Measurements from ENCODE around the gene CD55. TPM values are rescaled to one million over a fixed set of nuclear protein-coding genes. Genes with fewer than 3 reads are reported as not detected.

Gene CD55
- total RNA-seq, 1 donor, result 9.0 TPM

DNA sequence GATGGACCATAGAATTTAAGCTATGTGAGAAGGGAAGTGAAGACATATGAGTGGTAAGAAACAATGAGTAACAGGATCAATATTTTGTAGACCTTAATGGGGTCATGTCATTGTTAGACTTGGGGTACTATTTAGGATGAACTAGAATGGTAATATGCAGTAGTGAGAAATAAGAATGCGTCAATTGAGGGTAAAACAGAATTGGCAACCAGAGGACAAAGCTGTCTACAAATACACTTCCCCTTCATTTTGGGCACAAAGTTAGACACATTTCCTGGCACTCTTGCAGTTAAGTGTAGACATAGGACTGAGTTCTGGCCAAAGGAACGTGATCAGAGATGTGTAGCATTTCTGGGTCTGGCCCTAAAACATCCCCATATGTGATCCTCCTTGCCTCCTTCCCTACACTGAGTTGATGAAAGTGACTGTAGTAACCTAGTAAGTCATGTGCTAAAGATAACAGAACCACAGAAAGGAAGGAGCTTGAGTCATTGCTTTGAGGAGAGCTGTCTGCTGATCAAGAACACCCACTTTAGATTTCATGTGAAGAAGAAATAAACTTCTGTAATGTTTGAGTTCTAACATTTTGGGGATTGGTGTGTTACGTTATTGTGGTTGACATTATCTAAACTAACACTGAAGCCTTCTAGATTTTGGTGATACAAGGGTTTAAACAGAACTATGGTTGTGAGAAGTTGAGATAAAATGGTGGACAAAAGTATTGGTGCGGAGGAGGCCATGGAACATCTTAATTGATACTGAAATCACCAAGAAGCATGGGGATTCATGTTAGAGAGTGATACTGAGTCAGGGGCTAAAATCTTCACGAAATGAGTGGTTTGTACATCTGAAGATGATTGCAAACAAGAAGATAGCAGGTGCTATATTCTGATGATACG, 41.7 kb downstream of the CD55 start:
- Histone ChIP-seq H3K4me1 (ENCODE audit: insufficient read depth, low read length) (peaks cover 3% of the 10 kb centered on the region), H3K27ac (ENCODE audit: low read depth, low read length) (no peak overlapping the region), H2AFZ (ENCODE audit: low read length) (no peak overlapping the region), H3K4me2 (ENCODE audit: insufficient read depth, low read length) (no peak overlapping the region), H3K27me3 (ENCODE audit: insufficient read depth, low read length) (no peaks in the 10 kb centered on the region), H3K79me2 (ENCODE audit: insufficient read depth, low read length) (no peaks in the 10 kb centered on the region), H3K36me3 (ENCODE audit: insufficient read depth, low read length) (no peaks in the 10 kb centered on the region), H4K20me1 (ENCODE audit: insufficient read depth, low read length) (no peaks in the 10 kb centered on the region), H3K9me3 (ENCODE audit: low read depth, low read length) (no peaks in the 10 kb centered on the region), H3K4me3 (ENCODE audit: insufficient read depth, low read length) (no peak overlapping the region)
- TF ChIP-seq, protein P1, sequence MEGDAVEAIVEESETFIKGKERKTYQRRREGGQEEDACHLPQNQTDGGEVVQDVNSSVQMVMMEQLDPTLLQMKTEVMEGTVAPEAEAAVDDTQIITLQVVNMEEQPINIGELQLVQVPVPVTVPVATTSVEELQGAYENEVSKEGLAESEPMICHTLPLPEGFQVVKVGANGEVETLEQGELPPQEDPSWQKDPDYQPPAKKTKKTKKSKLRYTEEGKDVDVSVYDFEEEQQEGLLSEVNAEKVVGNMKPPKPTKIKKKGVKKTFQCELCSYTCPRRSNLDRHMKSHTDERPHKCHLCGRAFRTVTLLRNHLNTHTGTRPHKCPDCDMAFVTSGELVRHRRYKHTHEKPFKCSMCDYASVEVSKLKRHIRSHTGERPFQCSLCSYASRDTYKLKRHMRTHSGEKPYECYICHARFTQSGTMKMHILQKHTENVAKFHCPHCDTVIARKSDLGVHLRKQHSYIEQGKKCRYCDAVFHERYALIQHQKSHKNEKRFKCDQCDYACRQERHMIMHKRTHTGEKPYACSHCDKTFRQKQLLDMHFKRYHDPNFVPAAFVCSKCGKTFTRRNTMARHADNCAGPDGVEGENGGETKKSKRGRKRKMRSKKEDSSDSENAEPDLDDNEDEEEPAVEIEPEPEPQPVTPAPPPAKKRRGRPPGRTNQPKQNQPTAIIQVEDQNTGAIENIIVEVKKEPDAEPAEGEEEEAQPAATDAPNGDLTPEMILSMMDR (IDR thresholded peaks at IDR 0.05; ENCODE audit: extremely low read depth, low read depth, low read length), result no peak
- DNase-seq (ENCODE audit: insufficient read length, low spot score, missing footprints), result no peak

DNA sequence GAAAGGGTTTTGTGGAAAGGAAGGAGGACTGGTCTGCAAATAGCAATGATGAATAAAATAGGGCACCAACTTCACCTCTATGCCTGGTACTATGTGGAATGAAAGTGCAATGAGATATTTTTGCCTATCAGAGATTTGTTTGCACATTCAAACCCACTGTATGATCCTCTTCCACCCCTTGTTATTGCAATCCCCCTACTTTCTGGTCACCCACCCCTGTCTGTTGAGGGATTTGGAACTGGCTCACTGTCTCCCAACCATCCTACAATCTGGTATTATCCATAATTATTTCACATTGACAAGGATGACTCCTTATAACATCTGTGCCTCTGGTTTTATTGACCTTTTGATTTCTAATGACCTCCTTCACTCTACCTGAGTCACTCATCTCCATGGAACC, 42.4 kb downstream of the CD55 start:
- Histone ChIP-seq H3K4me2 (ENCODE audit: insufficient read depth, low read length) (no peak overlapping the region), H3K27me3 (ENCODE audit: insufficient read depth, low read length) (no peaks in the 10 kb centered on the region), H2AFZ (ENCODE audit: low read length) (no peak overlapping the region), H3K9me3 (ENCODE audit: low read depth, low read length) (no peaks in the 10 kb centered on the region), H3K79me2 (ENCODE audit: insufficient read depth, low read length) (no peaks in the 10 kb centered on the region), H3K27ac (ENCODE audit: low read depth, low read length) (no peak overlapping the region), H3K4me3 (ENCODE audit: insufficient read depth, low read length) (no peak overlapping the region), H3K36me3 (ENCODE audit: insufficient read depth, low read length) (no peaks in the 10 kb centered on the region), H3K4me1 (ENCODE audit: insufficient read depth, low read length) (peaks cover 3% of the 10 kb centered on the region), H4K20me1 (ENCODE audit: insufficient read depth, low read length) (no peaks in the 10 kb centered on the region)
- DNase-seq (ENCODE audit: insufficient read length, low spot score, missing footprints), result no peak
- TF ChIP-seq, protein P1 (IDR thresholded peaks at IDR 0.05; ENCODE audit: extremely low read depth, low read depth, low read length), result no peak

DNA sequence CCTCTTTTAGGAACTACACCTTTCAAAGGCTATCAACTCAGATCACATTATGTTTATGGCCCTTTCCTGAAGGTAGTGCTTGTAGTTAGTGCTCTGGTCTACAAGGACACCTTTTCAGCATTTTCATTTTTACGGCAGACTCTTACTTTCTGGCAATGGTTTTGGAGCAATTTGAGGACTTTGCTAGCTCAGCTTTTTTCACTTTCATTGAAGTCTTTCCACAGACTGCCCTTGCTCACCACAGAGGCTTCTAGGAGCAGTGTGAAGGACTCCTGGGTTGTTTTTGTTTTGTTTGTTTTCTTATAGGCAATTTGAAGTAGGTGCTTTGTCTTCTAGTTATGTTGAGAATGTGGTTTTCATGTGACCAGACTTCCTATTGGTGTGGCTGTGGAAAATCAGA, 43.1 kb downstream of the CD55 start:
- no peak for DNase-seq (ENCODE audit: insufficient read length, low spot score, missing footprints)
- H3K27ac ChIP-seq (ENCODE audit: low read depth, low read length), result no peak overlapping the region
- no peaks in the 10 kb centered on the region for H3K79me2 ChIP-seq (ENCODE audit: insufficient read depth, low read length)
- H3K4me3 ChIP-seq (ENCODE audit: insufficient read depth, low read length), result no peak overlapping the region
- H2AFZ ChIP-seq (ENCODE audit: low read length), result no peak overlapping the region
- H3K9me3 ChIP-seq (ENCODE audit: low read depth, low read length), result no peaks in the 10 kb centered on the region
- TF ChIP-seq, protein P1 (IDR thresholded peaks at IDR 0.05; ENCODE audit: extremely low read depth, low read depth, low read length), result no peak
- no peak overlapping the region for H3K4me2 ChIP-seq (ENCODE audit: insufficient read depth, low read length)
- H3K36me3 ChIP-seq (ENCODE audit: insufficient read depth, low read length), result no peaks in the 10 kb centered on the region
- no peaks in the 10 kb centered on the region for H4K20me1 ChIP-seq (ENCODE audit: insufficient read depth, low read length)
- peaks cover 3% of the 10 kb centered on the region for H3K4me1 ChIP-seq (ENCODE audit: insufficient read depth, low read length)
- H3K27me3 ChIP-seq (ENCODE audit: insufficient read depth, low read length), result no peaks in the 10 kb centered on the region

DNA sequence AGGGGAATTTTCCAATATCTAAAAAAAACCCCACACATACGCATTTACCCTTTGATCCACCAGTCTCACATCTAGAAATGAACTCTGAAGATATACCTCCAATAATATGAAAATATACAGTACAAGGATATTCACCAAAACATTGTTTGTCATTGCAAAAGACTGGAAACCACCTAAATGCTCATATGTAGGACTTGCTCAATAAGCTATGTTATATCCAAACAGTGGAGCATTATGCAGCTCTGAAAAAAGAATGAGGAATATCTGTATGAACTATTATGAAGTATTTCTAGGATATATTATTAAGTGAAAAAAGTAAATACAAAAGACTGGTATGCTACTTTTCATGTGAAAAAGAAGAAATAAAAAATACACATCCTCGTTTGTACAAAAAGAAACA, 43.6 kb downstream of the CD55 start:
- Histone ChIP-seq H2AFZ (ENCODE audit: low read length) (no peak overlapping the region), H3K27ac (ENCODE audit: low read depth, low read length) (no peak overlapping the region), H3K4me3 (ENCODE audit: insufficient read depth, low read length) (no peak overlapping the region), H4K20me1 (ENCODE audit: insufficient read depth, low read length) (no peaks in the 10 kb centered on the region), H3K4me1 (ENCODE audit: insufficient read depth, low read length) (peaks cover 3% of the 10 kb centered on the region), H3K79me2 (ENCODE audit: insufficient read depth, low read length) (no peaks in the 10 kb centered on the region), H3K4me2 (ENCODE audit: insufficient read depth, low read length) (no peak overlapping the region), H3K9me3 (ENCODE audit: low read depth, low read length) (no peaks in the 10 kb centered on the region), H3K27me3 (ENCODE audit: insufficient read depth, low read length) (no peaks in the 10 kb centered on the region), H3K36me3 (ENCODE audit: insufficient read depth, low read length) (no peaks in the 10 kb centered on the region)
- TF ChIP-seq, protein P1 (IDR thresholded peaks at IDR 0.05; ENCODE audit: extremely low read depth, low read depth, low read length), result no peak
- no peak for DNase-seq (ENCODE audit: insufficient read length, low spot score, missing footprints)

All from osteoblast (primary cell).